AG04450 (cell line): ENCODE results near the gene RPL12. TPM values are rescaled to one million over a fixed set of nuclear protein-coding genes. Genes with fewer than 3 reads are reported as not detected.
A peak's percentile ranks its signal among the peaks of the same experiment; 100 is the strongest.

Experiments used
- CTCF ChIA-PET: fragments of 300-600, 350-600 bp; formaldehyde crosslinking; extraction: SDS; loops from one replicate; lab custom pipeline; 2022; ENCODE audit warnings: antibody characterized with exemption, inconsistent platforms; lab: Charles Lee
- POLR2A ChIA-PET: fragments of 350-600 bp; formaldehyde crosslinking; extraction: SDS; loops from one replicate; lab custom pipeline; 2021; ENCODE audit warnings: antibody characterized with exemption, inconsistent platforms; lab: Yijun Ruan, JAX
- DNase-seq: peaks from one replicate; pipeline ENCODE4 v3.0.0-alpha.2; 2011; ENCODE audit warnings: low read depth, low spot score
- H3K27ac ChIP-seq: one replicate; pipeline ENCODE4 v1.5.1; 2012; ENCODE audit warnings: low read depth, low read length, control low read depth
- H3K27me3 ChIP-seq: one replicate; pipeline ENCODE4 v1.6.0; 2012; ENCODE audit warnings: low read length; ENCODE audit not compliant: control insufficient read depth, insufficient read depth
- H3K4me3 ChIP-seq: 2 replicates; pipeline ENCODE4 v1.5.1; 2011; ENCODE audit warnings: mild to moderate bottlenecking, low read depth, low read length, control low read depth
- H3K9me3 ChIP-seq: 2 replicates; pipeline ENCODE4 v1.5.1; 2012; ENCODE audit warnings: low read length; ENCODE audit not compliant: control insufficient read depth, insufficient read depth
- polyA plus RNA-seq: library from polyadenylated mRNA; depleted of rRNA; stranded (reverse); fragments of >200 nt; gene quantifications from 2 replicates; pipeline ENCODE4 v1.2.3, GENCODE V29; 2011
- TF ChIP-seq, protein P1 (sequence below): IDR thresholded peaks from 2 replicates; pipeline ENCODE4 v1.5.1; 2011; ENCODE audit warnings: low read depth, low read length, control low read depth, inconsistent platforms

The RPL12 gene
- polyA plus RNA-seq, 1 experiment = 2,379 TPM

DNA sequence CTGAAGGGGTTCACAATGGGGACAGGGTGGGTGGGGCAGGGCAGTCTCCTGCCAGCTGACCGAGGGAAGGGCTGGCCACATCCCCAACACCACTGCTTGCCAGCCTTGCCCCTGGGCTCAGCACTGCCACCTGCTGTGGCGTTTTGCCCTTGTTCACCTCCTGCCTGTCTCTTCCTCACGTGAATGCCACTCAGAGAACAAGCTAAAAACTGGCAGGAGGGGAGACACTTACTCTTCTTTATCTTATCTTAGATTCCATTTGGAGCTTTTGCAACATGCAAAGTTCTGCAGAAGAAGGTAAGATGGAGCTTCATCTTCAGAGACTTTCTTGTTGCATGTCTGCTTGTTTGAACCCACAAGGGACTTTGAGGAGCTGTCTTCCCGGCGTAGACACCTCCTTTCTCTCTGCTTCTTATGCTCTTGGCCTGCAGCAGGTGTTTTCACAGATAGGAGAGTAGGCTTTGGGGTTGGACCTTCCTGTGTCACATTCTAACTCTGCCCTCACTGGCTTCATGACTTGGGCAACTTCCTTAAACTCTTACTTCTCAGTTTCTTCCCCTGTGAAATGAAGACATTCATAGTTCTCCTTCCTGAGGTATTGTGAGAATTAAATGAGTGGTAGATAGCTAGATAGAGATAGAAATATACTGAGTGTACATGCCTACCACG lies 4.3 kb upstream of the RPL12 start:
- DNase-seq = no peak
- CTCF ChIA-PET = interaction anchor here (1.1 kb wide), 1 partner anchor 279 kb away, joined by 6 read pairs; the partner anchor contains the start of gene TOR2A
- no peak overlapping the region for H3K27ac ChIP-seq
- H3K9me3 ChIP-seq = peaks cover 4% of the 10 kb centered on the region; the same call in 1 of the 2 replicates
- POLR2A ChIA-PET = interaction anchor here (0.7 to 1.2 kb wide), 2 partner anchors 12 to 108 kb away, joined by 3 read pairs; no protein-coding TSS in a partner anchor
- no peak overlapping the region for H3K4me3 ChIP-seq
- TF ChIP-seq, protein P1, sequence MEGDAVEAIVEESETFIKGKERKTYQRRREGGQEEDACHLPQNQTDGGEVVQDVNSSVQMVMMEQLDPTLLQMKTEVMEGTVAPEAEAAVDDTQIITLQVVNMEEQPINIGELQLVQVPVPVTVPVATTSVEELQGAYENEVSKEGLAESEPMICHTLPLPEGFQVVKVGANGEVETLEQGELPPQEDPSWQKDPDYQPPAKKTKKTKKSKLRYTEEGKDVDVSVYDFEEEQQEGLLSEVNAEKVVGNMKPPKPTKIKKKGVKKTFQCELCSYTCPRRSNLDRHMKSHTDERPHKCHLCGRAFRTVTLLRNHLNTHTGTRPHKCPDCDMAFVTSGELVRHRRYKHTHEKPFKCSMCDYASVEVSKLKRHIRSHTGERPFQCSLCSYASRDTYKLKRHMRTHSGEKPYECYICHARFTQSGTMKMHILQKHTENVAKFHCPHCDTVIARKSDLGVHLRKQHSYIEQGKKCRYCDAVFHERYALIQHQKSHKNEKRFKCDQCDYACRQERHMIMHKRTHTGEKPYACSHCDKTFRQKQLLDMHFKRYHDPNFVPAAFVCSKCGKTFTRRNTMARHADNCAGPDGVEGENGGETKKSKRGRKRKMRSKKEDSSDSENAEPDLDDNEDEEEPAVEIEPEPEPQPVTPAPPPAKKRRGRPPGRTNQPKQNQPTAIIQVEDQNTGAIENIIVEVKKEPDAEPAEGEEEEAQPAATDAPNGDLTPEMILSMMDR = 0 out of 2 replicates have a peak, but pooled peaks have one; percentile 3
- no peaks in the 10 kb centered on the region for H3K27me3 ChIP-seq

DNA sequence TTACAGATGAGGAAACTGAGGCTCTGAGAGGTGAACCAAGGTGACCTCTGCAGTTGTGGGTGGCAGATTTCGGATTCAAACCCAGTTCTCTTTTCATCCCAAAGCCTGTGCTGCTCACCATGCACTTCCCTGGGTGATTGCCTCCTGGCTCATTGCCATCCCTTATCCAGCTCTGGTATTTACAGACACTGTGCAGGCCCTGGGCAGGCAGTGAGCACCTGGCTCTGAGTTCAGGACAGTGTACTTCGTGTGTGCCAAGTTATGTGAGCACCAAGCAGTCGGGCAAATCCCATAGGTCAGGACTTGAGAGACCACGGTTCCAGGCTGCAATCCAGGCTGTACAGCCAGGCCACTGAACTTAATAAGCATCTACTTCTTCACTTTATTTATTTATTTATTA lies 1.5 kb upstream of the RPL12 start:
- H3K27me3 ChIP-seq = no peaks in the 10 kb centered on the region
- H3K9me3 ChIP-seq = peaks cover 4% of the 10 kb centered on the region; the same call in 1 of the 2 replicates
- DNase-seq = no peak
- POLR2A ChIA-PET = no interaction called here
- CTCF ChIA-PET = no interaction called here
- no peak overlapping the region for H3K27ac ChIP-seq
- TF ChIP-seq, protein P1 = no peak
- no peak overlapping the region; the same call in 1 of the 2 replicates for H3K4me3 ChIP-seq

DNA sequence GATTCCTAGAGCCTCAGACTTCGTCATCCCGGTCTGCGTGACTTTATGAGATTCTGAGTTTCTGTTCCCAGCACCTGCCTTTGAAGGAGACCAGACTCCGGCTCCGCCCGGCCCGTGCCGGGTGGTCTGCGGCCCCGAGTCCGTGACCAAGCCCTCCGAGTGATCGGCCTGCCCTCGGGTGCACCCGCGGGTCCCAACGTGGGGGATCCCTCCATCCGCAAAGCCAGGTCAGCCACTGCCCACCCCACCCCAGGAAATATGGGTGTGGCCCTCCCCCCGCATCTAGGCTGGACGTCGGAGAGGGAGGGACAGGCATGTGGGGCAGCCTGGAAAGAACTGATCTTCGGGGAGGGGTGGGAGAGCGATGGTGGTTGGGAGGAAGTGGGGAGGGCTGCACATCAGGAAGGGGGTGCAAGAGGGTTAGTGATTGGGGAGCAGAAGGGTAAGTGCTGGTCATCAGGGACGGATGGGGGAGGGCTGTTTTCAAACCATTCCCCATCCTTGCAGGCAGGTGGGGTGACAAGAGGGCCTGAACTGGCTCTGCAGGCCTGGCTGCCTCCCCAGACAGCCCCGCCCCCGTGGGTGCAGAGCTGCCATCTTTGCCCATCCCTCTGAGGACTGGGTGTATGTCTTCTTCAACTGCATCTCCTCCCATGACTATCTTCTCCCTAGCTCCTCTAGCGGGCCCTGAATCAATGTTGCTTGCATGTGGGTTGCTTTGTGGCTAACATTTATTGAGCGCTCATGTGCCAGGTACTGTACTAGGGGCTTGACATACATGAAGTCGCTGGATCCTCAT lies 851 bp upstream of the RPL12 start:
- peak overlapping the region; percentile 96 for H3K4me3 ChIP-seq
- peak overlapping the region; percentile 70 for H3K27ac ChIP-seq
- peaks cover 8% of the 10 kb centered on the region for H3K9me3 ChIP-seq
- H3K27me3 ChIP-seq = no peaks in the 10 kb centered on the region
- CTCF ChIA-PET = no interaction called here
- POLR2A ChIA-PET = interaction anchor here (0.6 to 2.0 kb wide), 23 partner anchors 8 to 429 kb away, joined by 3 to 16 read pairs (median 5); partner anchors contain the start of genes SLC2A8, STXBP1 and ZNF79
- DNase-seq = no peak
- TF ChIP-seq, protein P1 = no peak

DNA sequence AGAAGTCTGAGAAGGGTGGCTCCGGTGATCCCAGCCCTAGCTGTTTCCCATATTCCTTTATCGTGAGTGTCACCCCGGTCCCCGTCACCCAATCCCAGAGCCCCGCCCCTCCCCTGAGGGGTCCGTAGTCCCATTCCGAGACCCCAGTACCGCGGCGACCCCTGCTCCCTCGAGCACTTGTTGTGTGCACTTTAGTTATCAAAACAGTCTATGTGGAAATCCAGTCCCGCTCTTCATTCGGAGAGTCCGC lies 327 bp upstream of the RPL12 start:
- peaks cover 9% of the 10 kb centered on the region for H3K9me3 ChIP-seq
- H3K27ac ChIP-seq = peak overlapping the region; percentile 70
- H3K4me3 ChIP-seq = peak overlapping the region; percentile 96
- H3K27me3 ChIP-seq = no peaks in the 10 kb centered on the region
- DNase-seq = no peak
- POLR2A ChIA-PET = interaction anchor here (0.6 to 2.0 kb wide), 25 partner anchors 9 to 430 kb away, joined by 3 to 16 read pairs (median 4); partner anchors contain the start of genes SLC2A8, STXBP1 and ZNF79
- TF ChIP-seq, protein P1 = no peak
- CTCF ChIA-PET = no interaction called here
